Iris pigment epithelial cell (primary cell): ENCODE results near the gene CTF1.

ENCODE experiments used
- DNase-seq: peaks from one replicate; pipeline ENCODE4 v3.0.0-alpha.2; 2011; ENCODE audit warnings: low read depth

The CTF1 gene

GRCh38 chr16:30910427-30911029 lies 14.1 kb downstream of the CTF1 start:
- DNase-seq, result no peak

- no peak for DNase-seq
Measured at GRCh38 chr16:30912794-30913412, 16.5 kb downstream of the CTF1 start.

- no peak for DNase-seq
Measured at GRCh38 chr16:30914830-30915229, 18.4 kb downstream of the CTF1 start.

- DNase-seq, result no peak
Measured at GRCh38 chr16:30918614-30919013, 22.2 kb downstream of the CTF1 start.

GRCh38 chr16:30920891-30921290 lies 24.5 kb downstream of the CTF1 start:
- no peak for DNase-seq

GRCh38 chr16:30921459-30921747 lies 25.0 kb downstream of the CTF1 start:
- DNase-seq, result no peak

- peak; percentile 92 for DNase-seq
Measured at GRCh38 chr16:30921748-30922419, 25.5 kb downstream of the CTF1 start.

- DNase-seq, result peak; percentile 100
Measured at GRCh38 chr16:30922420-30922959, 26.1 kb downstream of the CTF1 start.

GRCh38 chr16:30922960-30923535 lies 26.6 kb downstream of the CTF1 start:
- DNase-seq, result peak; percentile 100

GRCh38 chr16:30923554-30924075 lies 27.2 kb downstream of the CTF1 start, which contains the start of gene FBXL19:
TSS of gene FBXL19 (plus strand) at chr16:30923572. CDS start at chr16:30925755, 2,183 bp downstream.
- DNase-seq, result no peak

- no peak for DNase-seq
Measured at GRCh38 chr16:30924076-30924912, 27.9 kb downstream of the CTF1 start.

- DNase-seq, result no peak
Measured at GRCh38 chr16:30924913-30925631, 28.7 kb downstream of the CTF1 start.

GRCh38 chr16:30925632-30925987 lies 29.2 kb downstream of the CTF1 start:
- DNase-seq, result no peak

- DNase-seq, result no peak
Measured at GRCh38 chr16:30925995-30926811, 29.8 kb downstream of the CTF1 start.

- no peak for DNase-seq
Measured at GRCh38 chr16:30926937-30927788, 30.7 kb downstream of the CTF1 start.

- DNase-seq, result peak; percentile 54
Measured at GRCh38 chr16:30927789-30928378, 31.5 kb downstream of the CTF1 start.

- no peak for DNase-seq
Measured at GRCh38 chr16:30928390-30928789, 32.0 kb downstream of the CTF1 start.

GRCh38 chr16:30929167-30929566 lies 32.8 kb downstream of the CTF1 start:
- DNase-seq, result peak; percentile 67

- no peak for DNase-seq
Measured at GRCh38 chr16:30930160-30930571, 33.8 kb downstream of the CTF1 start.
